Stimulated activated naive CD4-positive, alpha-beta T cell (primary cell): Measurements from ENCODE around the gene MEGF11.
"Not testable (repeated sequence)": the region's sequence is repeated elsewhere in the genome, so short reads cannot be mapped to it uniquely, and the experiment has no call there.

ENCODE experiments used
- DNase-seq, 6 experiments: peaks; one replicate each; lab custom pipeline; 2025; lab: John Stamatoyannopoulos, UW

MEGF11 gene

GRCh38 chr15:65887565-65887964, 366.0 kb downstream of the MEGF11 start:
- DNase-seq, result peak in 5 of 6 experiments; percentile 31 to 85 (median 77)

GRCh38 chr15:65885668-65886218, 367.8 kb downstream of the MEGF11 start:
- no peak for DNase-seq

- DNase-seq, result no peak
Observed at GRCh38 chr15:65884511-65884910, 369.0 kb downstream of the MEGF11 start.

GRCh38 chr15:65883571-65883970, 370.0 kb downstream of the MEGF11 start:
- no peak for DNase-seq

GRCh38 chr15:65881766-65882434, 371.6 kb downstream of the MEGF11 start:
- peak in 3 of 6 experiments; percentile 21 to 36 (median 29) for DNase-seq

GRCh38 chr15:65877749-65878148, 375.8 kb downstream of the MEGF11 start:
- DNase-seq, result no peak

GRCh38 chr15:65875458-65875857, 378.1 kb downstream of the MEGF11 start:
- no peak for DNase-seq

- DNase-seq, result no peak
Observed at GRCh38 chr15:65873256-65873655, 380.3 kb downstream of the MEGF11 start.

GRCh38 chr15:65872596-65872995, 381.0 kb downstream of the MEGF11 start:
- not testable (repeated sequence) for DNase-seq

- not testable (repeated sequence) for DNase-seq
Observed at GRCh38 chr15:65871886-65872285, 381.7 kb downstream of the MEGF11 start.

- no peak for DNase-seq
Observed at GRCh38 chr15:65870889-65871533, 382.5 kb downstream of the MEGF11 start.

- DNase-seq, result peak in 3 of 6 experiments; percentile 25 to 52 (median 29)
Observed at GRCh38 chr15:65869954-65870871, 383.3 kb downstream of the MEGF11 start.

- peak; percentile 89 to 100 (median 98) for DNase-seq
Observed at GRCh38 chr15:65869126-65869953, 384.2 kb downstream of the MEGF11 start, which contains the start of gene RAB11A. TSS of gene RAB11A (plus strand) at chr15:65869491. CDS start at chr15:65869586, 95 bp downstream.

GRCh38 chr15:65868546-65869125, 384.9 kb downstream of the MEGF11 start:
- no peak for DNase-seq

GRCh38 chr15:65867933-65868332, 385.6 kb downstream of the MEGF11 start:
- DNase-seq, result not testable (repeated sequence)

GRCh38 chr15:65867244-65867643, 386.3 kb downstream of the MEGF11 start:
- no peak for DNase-seq

GRCh38 chr15:65863106-65863505, 390.4 kb downstream of the MEGF11 start:
- DNase-seq, result no peak

- DNase-seq, result peak in 5 of 6 experiments; percentile 17 to 47 (median 28)
Observed at GRCh38 chr15:65862682-65863081, 390.9 kb downstream of the MEGF11 start.

GRCh38 chr15:65857718-65858402, 395.7 kb downstream of the MEGF11 start:
- DNase-seq, result no peak

GRCh38 chr15:65856821-65857455, 396.6 kb downstream of the MEGF11 start:
- peak; percentile 60 to 84 (median 76) for DNase-seq
